GM10248 (cell line): ENCODE measurements around the gene STAT5A.

Experiments used
- CTCF ChIA-PET: fragments of 300-600 bp; sonication (Branson Sonifier 250); formaldehyde crosslinking; extraction: SDS; loops from one replicate; lab custom pipeline; 2021; ENCODE audit warnings: antibody characterized with exemption; lab: Yijun Ruan, JAX
- POLR2A ChIA-PET: fragments of 350-650 bp; sonication (Branson Sonifier 250); formaldehyde crosslinking; extraction: SDS; loops from one replicate; lab custom pipeline; 2020; ENCODE audit warnings: antibody characterized with exemption; lab: Yijun Ruan, JAX
- DNase-seq: peaks from one replicate; pipeline ENCODE4 v3.0.0; 2012; ENCODE audit errors: extremely low spot score
- TF ChIP-seq, protein P1 (sequence below): IDR thresholded peaks from 2 replicates; pipeline ENCODE4 v1.5.1; 2012; ENCODE audit warnings: mild to moderate bottlenecking, low read depth; ENCODE audit errors: extremely low read depth, missing control alignments, control extremely low read depth

STAT5A gene

DNA sequence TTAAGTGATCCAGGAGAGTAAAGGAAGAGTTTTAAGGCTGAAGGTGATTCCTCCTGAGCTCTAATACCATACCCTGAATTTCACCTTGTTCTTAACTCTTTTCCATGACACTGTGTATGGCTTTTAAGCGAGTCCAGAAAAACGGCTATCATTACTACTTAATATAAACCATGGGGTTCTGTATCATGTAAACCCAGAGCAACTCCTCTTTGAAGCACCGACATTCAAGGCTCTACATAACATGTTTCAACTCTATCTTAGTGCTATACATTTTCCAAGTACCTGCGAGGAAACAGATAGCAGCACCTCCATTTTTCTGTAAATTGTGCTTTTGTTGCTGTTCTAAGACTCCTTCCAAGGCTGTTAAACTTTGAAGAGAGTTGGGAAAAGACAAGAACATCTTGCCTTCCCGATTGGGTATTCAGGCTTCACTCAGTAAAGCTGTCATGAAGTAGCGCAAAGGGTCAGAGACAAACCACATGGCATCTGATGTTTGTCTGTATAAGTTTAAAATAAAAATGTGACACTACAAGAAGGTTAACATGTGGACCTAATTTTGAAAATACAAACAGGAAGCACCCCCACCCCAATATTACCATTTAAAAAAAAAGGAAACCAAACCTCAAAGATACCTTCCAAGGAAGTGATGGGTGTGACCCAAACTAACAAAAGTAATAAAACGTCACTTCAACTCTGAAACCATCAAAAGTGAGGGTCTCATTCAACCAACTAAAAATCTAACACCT, 16.0 kb upstream of the STAT5A start:
- TF ChIP-seq, protein P1, sequence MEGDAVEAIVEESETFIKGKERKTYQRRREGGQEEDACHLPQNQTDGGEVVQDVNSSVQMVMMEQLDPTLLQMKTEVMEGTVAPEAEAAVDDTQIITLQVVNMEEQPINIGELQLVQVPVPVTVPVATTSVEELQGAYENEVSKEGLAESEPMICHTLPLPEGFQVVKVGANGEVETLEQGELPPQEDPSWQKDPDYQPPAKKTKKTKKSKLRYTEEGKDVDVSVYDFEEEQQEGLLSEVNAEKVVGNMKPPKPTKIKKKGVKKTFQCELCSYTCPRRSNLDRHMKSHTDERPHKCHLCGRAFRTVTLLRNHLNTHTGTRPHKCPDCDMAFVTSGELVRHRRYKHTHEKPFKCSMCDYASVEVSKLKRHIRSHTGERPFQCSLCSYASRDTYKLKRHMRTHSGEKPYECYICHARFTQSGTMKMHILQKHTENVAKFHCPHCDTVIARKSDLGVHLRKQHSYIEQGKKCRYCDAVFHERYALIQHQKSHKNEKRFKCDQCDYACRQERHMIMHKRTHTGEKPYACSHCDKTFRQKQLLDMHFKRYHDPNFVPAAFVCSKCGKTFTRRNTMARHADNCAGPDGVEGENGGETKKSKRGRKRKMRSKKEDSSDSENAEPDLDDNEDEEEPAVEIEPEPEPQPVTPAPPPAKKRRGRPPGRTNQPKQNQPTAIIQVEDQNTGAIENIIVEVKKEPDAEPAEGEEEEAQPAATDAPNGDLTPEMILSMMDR: no peak
- POLR2A ChIA-PET: no interaction called here
- CTCF ChIA-PET: interaction anchor here (0.8 kb wide), 1 partner anchor 131 kb away, joined by 3 read pairs; no protein-coding TSS in a partner anchor

DNA sequence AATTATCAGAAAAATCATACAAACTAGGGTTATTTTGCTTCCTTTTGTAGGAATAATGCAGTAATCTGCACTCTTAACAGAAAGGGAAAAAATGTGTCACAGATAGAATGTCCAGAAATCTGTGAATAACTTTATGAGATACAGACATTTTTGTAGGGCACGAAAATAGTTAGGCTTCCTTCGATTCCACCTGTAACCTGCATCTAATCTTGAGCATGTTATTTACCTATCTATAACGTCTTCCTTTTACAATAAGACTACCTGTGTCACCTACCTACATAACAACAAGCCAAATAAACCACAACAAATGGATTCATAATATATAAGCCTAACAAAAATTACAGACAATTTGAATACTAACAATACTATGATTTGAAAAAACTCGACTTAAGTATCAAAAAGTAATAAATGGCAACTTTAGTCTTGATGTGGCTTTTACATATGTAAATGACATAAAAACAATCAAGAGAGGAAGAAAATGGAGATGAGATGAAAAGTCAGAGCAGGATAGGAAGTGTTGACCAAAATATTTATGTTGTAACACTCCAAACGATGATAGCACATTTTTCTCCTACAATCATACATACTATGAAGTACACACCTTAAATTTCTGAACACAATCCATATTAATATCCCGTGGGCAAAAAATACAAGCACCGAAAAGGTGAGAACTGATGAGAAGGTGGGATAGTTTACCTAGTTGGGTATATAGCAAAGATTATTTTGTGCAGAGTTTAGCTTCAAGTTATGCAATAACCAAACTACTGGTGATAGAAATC, 14.6 kb upstream of the STAT5A start:
- ChIA-PET CTCF (interaction anchor here (0.8 to 1.6 kb wide), 2 partner anchors 52 to 130 kb away, joined by 3 to 4 read pairs; no protein-coding TSS in a partner anchor), POLR2A (no interaction called here)
- no peak for DNase-seq
- TF ChIP-seq, protein P1: no peak

More for the DNA sequence above, 16.0 kb upstream of the STAT5A start:
- no peak for DNase-seq

DNA sequence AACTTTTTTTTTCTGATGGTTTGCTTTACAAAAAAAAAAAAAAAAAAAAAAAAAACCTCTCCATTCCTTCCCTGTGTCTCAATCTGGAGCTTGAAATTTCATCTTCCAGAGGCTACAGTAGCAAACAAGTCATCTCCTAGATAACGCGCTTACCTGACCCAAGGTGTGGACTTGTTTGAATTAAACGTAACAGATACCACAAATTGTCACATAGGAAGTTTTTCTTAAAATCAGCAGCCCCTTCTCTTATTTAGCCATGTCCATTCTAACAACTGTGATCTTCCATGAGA, 14.1 kb upstream of the STAT5A start:
- CTCF ChIA-PET: interaction anchor here (1.4 to 1.6 kb wide), 3 partner anchors 21 to 52 kb away, joined by 3 to 5 read pairs (median 4); no protein-coding TSS in a partner anchor
- POLR2A ChIA-PET: no interaction called here
- no peak for DNase-seq
- TF ChIP-seq, protein P1: no peak

DNA sequence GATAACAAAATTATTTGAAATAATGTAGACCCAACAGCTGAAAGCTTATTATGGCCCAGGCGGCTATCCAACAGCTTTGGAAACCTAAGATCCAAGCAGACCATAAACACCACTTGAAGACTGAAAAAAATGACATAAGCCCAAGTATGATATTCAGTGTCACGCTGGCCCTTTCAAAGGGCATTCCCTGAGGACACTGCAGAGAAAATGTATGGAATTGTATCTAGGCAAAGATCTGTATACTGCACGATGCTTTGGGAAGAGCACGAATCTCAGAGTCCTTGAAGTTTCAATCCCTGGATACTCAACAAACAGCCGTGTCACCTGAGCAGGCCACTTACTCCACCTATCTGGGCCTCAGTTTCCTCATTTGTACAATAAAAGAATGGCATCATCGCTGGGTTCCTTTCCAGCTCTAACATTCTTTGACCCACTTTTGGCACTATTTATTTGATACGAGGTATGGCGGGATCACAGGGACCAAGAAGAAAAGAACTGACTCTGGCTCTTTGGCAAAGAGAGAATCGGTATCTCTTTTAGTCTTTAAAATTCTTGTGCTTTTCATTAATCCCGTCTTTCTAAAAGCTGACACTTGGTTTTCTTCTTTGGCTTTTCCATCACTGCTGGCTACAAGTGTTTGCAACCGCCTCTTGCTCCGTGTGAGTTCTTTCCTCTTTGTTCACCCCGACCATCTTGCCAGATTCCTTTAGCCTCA, 13.3 kb upstream of the STAT5A start:
- POLR2A ChIA-PET: no interaction called here
- CTCF ChIA-PET: interaction anchor here (1.4 to 1.6 kb wide), 3 partner anchors 22 to 53 kb away, joined by 3 to 5 read pairs (median 4); no protein-coding TSS in a partner anchor

DNA sequence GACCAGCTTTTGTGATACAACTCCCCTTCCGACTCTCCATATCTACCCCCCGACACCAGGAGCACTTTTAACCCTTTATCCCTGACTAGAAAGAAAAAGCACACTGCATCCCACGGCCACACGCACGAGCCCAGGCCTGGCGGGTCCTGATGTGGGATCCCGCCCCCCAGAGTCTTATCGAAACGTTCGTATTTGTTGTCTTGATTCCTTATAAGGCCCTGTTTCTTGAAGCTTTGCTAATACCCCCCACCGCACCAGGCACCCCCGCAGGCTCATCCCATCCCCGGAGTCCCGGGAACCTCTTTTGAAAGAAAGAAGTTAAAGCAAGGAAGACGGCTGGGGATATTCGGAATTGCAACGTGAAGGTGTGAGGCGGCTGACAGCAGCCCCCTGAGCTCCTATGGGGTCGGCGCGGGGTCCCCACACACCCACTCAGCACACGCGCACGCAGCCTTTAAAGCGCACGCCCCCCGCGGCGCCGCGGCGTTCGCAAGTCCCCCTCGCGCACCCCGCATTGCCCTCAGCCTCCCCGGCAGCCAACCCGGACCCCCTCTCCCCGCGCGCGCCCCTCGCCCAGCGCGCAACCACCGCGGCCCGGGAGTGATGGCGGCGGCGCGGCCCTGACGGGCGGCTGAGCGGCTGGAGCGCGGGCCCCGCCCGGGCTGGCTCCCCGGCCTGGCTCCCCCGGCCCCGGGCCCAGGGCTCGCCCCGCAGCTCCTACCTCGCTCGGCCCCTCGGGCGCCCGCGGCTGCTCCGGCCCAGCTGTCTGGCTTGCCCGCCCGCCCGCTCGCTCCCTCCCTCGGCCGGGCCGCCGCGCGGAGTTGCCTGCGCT, 12.6 kb upstream of the STAT5A start:
- TF ChIP-seq, protein P1: no peak
- ChIA-PET CTCF (interaction anchor here (1.4 to 1.5 kb wide), 2 partner anchors 23 to 26 kb away, joined by 3 to 5 read pairs; no protein-coding TSS in a partner anchor), POLR2A (no interaction called here)
- DNase-seq: no peak

More for the DNA sequence above, 13.3 kb upstream of the STAT5A start:
- DNase-seq: no peak
- TF ChIP-seq, protein P1: no peak
